HG03378 (cell line): ENCODE measurements around the gene BNIP3.

Experiments
- ATAC-seq: cut with Tn5 transposase; IDR thresholded peaks from one replicate; pipeline ENCODE4 v1.9.1; 2021; ENCODE audit warnings: mild to moderate bottlenecking, moderate library complexity; ENCODE audit not compliant: unreplicated experiment

BNIP3 gene

GRCh38 chr10:131981429-131982184 lies at the start of gene BNIP3:
Gene BNIP3, minus strand, starts transcription at chr10:131981923. Its CDS starts 117 bp downstream, at chr10:131981806.
- peak; percentile 68 for ATAC-seq

GRCh38 chr10:132030898-132031463 lies 49.3 kb upstream of the BNIP3 start:
- ATAC-seq, result no peak

- ATAC-seq, result no peak
Observed at GRCh38 chr10:132028706-132029105, 47.0 kb upstream of the BNIP3 start.

DNA sequence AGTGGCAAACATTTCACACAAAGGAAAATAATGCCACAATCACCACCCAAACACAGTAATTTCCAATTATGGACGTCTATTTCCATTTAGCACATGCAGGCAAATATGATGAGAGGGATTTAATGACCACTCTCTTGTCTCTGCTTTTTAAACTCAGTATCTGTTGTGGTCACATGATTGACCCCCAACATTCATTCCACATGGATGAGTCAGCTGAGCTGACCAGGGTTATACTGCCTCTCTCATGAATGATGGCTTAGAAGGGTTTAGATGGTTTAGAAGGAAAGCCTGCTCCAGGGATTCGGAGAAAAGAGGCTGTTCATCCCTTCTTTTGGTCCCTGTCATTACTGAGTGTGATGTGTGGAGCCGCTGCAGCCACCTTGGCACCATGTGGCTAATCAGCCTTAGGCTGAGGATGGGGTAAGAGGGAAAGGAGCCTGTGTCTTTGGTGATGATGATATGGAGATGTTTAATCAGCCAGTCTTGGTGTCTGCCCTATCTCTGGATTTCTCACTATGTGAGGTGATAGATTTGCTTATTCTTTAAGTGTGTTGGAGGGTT lies 45.8 kb upstream of the BNIP3 start:
- ATAC-seq, result no peak

GRCh38 chr10:132023092-132023811 lies 41.5 kb upstream of the BNIP3 start:
- no peak for ATAC-seq

DNA sequence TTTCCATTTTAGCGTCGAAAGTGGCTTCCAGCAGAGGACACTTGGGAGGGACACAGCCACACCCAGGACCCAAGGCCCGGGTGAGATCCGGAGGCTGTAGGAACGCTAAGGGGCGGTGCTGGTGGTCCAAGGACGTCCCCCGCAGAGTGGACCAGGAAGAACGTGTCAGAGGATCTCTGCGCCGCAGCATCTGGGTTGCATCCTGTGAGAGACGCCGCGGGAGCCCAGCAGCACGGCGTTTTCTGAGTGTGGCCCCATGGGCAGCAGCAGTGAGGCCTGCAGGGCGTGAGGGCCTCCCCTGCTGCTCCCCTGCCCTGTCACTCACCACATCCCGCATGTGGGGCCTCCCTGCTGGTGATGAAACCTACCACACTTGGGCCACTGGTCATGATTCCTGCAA lies 40.5 kb upstream of the BNIP3 start:
- no peak for ATAC-seq

- ATAC-seq, result no peak
Observed at GRCh38 chr10:132021504-132022143, 39.9 kb upstream of the BNIP3 start.

DNA sequence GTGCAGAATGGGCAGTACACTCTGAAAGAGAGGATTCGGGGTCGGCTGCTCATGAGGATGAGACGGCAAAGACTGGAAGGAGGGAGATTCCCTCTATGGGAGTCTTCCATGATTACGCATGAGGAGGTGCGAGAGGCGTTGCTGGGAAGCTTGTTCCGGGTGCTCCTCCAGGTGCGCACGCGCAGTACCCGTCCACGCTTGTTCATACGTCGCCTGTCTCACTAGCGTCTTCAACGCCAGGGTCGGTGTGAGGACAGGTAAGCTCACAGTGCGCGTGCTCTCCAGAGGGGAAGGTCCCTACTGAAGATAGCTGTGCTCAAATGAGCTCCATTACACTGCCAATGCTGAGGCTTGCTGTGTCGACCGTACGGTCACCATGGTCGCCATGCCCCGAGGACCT lies 39.3 kb upstream of the BNIP3 start:
- ATAC-seq, result no peak

- no peak for ATAC-seq
Observed at GRCh38 chr10:132020456-132020855, 38.7 kb upstream of the BNIP3 start.

DNA sequence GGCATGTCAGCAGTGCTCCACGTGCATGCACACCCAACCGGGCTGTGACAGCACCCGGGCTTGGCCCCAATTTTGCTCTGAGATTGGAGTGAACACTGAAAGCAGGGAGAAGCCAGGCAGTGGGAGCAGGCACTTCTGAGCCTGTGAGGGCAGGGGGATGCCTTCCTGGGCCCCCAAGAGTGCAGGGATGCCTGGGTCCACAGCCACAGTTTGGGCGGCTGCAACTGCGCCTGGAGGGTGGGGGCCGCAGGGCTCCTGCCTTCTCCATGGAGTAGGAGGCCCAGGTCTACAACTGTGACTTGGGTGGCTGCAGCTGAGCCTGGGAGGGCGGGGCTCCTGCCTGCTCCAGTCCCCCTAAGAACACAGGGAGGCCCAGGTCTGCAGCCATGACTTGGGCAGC lies 37.6 kb upstream of the BNIP3 start:
- no peak for ATAC-seq

DNA sequence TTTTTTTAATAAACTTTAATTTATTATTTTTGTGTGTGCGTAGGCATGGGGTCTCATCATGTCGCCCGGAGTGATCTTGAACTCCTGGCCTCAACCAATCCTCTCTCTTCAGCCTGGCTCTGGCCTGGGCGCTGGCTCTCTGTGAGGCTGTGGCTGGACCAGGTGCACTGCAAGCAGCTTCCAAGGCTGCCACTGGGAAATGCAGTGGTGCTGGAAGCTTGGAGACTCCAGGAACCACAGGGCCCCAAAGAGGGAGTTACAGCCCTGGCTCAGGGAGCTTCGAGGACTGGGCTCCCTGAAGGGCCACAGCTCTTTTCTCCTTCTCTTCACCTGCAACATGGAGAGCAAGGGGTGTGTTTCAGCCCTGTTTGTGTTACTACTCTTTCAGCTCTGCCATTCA lies 36.7 kb upstream of the BNIP3 start:
- ATAC-seq, result no peak

- ATAC-seq, result no peak
Observed at GRCh38 chr10:132016514-132016913, 34.8 kb upstream of the BNIP3 start.

DNA sequence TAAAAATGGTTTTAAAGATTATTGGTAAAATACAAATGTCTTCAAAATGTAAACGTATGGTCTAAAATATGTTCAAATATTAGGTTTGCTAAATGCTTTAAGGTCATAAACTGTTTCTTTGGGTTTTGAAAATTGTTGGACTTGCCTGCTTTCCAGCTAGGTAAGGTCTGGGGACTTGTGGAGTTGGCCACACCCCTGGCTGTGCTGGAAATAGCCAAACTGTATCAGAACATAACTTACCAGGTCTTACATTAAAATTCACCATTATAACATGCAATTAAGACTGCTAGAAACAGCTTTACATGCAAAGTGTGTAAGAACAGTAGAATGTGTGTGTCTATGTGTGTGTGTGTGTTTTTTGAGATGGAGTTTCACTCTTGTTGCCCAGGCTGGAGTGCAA lies 29.7 kb upstream of the BNIP3 start:
- no peak for ATAC-seq

DNA sequence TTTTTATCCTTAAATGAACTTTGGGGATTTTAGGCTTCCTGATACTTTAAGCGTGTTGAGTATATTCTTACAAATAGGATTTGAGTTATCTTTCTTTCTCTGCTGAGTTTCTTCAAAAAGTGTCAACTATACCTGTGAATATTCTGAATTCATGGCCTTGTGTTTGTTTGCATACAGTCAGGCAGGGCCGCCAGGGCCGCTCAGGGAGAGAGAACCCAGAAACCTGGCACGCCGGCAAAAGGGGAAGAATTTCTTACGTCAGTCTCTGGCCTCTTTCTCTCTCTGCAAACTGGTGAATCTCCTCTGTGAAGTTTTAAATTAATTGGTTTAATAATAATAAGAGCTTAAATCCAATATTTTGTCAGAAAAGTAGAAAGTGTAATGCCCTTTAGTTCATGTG lies 29.3 kb upstream of the BNIP3 start:
- no peak for ATAC-seq

DNA sequence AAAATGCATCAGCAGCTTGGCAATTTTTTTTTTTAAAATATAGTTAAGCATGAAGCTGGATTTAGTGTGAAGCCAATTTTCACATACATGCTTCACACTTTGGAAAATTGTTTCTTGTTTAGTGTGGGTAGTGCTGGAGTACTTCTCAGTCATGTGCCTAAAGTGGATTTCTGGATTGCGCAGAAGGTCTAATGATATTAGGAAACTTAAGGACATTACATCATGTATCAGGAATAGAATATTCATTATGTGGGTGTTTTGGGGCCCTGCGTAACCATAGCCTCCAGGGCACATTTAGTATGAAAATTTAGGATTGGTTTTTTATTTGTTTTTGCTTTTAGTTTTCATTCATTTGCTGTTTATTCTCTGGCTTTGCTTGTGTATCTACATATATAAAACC lies 28.8 kb upstream of the BNIP3 start:
- ATAC-seq, result no peak

DNA sequence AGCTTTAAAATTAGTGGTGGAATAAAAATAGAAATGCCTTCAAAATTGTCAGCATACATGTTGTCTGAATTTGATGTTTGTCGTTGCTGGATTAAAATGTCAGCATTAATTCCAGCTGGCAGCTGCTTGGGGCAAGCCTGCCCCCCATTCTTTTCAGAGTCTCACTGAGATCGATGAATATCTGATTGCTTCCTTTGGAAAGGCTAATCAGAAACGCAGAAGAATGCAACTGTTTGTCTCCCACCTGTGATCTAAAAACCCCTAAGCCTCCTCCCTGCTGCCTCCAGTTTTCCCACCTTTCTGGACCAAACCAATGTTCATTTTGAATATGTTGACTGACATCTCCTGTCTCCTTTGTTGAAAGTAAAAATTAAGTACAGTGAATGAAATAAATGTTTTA lies 27.9 kb upstream of the BNIP3 start:
- no peak for ATAC-seq

DNA sequence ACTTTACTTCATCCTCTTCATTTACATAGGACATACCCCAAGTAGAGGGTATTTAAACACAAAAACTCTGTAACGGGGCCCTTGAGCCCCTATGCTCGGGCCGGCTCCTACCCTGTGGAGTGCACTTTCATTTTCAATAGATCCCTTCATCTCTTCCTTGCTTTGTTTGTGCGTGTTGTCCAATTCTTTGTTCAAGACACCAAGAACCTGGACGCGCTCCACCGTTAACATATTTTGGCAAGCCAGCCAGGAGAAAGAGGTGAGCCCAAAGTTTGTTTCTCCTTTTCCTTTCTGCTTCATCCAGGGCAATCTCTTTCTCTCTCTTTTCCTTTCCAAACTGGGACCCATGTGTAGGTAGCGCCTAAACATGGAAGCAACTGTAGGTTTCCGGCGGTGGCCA lies 26.0 kb upstream of the BNIP3 start:
- no peak for ATAC-seq

- ATAC-seq, result no peak
Observed at GRCh38 chr10:132006966-132007365, 25.2 kb upstream of the BNIP3 start.

DNA sequence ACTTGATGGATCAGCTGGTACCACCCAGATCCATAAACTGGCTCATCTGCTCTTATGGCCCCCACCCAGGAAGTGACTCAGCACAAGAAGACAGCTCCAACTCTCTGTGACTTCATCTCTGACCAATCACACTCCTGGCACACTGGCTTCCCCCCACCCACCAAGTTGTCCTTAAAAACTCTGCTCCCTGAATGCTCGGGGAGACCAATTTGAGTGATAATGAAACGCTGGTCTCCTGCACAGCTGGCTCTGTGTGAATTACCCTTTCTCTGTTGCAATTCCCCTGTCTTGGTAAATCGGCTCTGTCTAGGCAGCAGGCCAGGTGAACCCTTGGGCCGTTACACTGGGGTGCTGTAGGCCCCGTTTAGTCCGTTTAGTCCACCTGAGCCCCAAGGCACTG lies 23.4 kb upstream of the BNIP3 start:
- no peak for ATAC-seq

GRCh38 chr10:132004052-132004451 lies 22.3 kb upstream of the BNIP3 start:
- no peak for ATAC-seq

- no peak for ATAC-seq
Observed at GRCh38 chr10:132003282-132003924, 21.7 kb upstream of the BNIP3 start.
